Duodenal mucosa (tissue), 2 donors: Measurements from ENCODE around the gene ZNF205.
"Not testable (repeated sequence)": the region's sequence is repeated elsewhere in the genome, so short reads cannot be mapped to it uniquely, and the experiment has no call there.

Source experiments
- H3K27ac ChIP-seq: one replicate; pipeline ENCODE4 v1.7.0; 2013; ENCODE audit warnings: low read depth, low read length
- H3K27me3 ChIP-seq, 2 donors: one replicate each; pipeline ENCODE4 v1.7.0; 2013; ENCODE audit warnings: low read length in 2 of 2, control low read depth in 1 of 2; ENCODE audit not compliant: insufficient read depth in 2 of 2, control insufficient read depth in 1 of 2
- H3K36me3 ChIP-seq, 2 donors: one replicate each; pipeline ENCODE4 v1.7.0; 2013; ENCODE audit warnings: low read length in 2 of 2, control low read depth in 1 of 2; ENCODE audit not compliant: insufficient read depth in 2 of 2, control insufficient read depth in 1 of 2
- H3K4me1 ChIP-seq, 2 donors: one replicate each; pipeline ENCODE4 v1.7.0; 2013; ENCODE audit warnings: low read length in 2 of 2, control low read depth in 1 of 2; ENCODE audit not compliant: insufficient read depth in 2 of 2, control insufficient read depth in 1 of 2
- H3K4me3 ChIP-seq, 2 donors: one replicate each; pipeline ENCODE4 v1.7.0; 2013; ENCODE audit warnings: low read length in 2 of 2, low read depth in 1 of 2
- H3K9ac ChIP-seq, 2 donors: one replicate each; pipeline ENCODE4 v1.7.0; 2013; ENCODE audit warnings: low read length in 2 of 2, low read depth in 1 of 2
- H3K9me3 ChIP-seq, 2 donors: one replicate each; pipeline ENCODE4 v1.7.0; 2013; ENCODE audit warnings: low read length in 2 of 2, control low read depth in 1 of 2; ENCODE audit not compliant: control insufficient read depth in 1 of 2

Gene ZNF205

GRCh38 chr16:3131755-3132377 is 19.5 kb downstream of the ZNF205 start:
- peaks cover 5 to 6% of the 10 kb centered on the region in 2 donors for H3K36me3 ChIP-seq

GRCh38 chr16:3133844-3134243 is 21.5 kb downstream of the ZNF205 start:
- peaks cover 23 to 26% of the 10 kb centered on the region in 2 donors for H3K4me1 ChIP-seq
- H3K9ac ChIP-seq, result peak overlapping the region; percentile 97 to 99
- H3K9me3 ChIP-seq, result no peaks in the 10 kb centered on the region
- no peaks in the 10 kb centered on the region for H3K27me3 ChIP-seq
- H3K36me3 ChIP-seq, result peaks cover 8 to 21% of the 10 kb centered on the region in 2 donors
- peak overlapping the region; percentile 95 for H3K27ac ChIP-seq
- H3K4me3 ChIP-seq, result peak overlapping the region; percentile 98 to 99

More at GRCh38 chr16:3131755-3132377, 19.5 kb downstream of the ZNF205 start:
- Histone ChIP-seq H3K27me3 (no peaks in the 10 kb centered on the region), H3K4me1 (peaks cover 27 to 34% of the 10 kb centered on the region in 2 donors), H3K9me3 (no peaks in the 10 kb centered on the region), H3K4me3 (no peak overlapping the region), H3K27ac (no peak overlapping the region), H3K9ac (no peak overlapping the region)

GRCh38 chr16:3134338-3135125 is 22.1 kb downstream of the ZNF205 start, which contains the start of gene ZNF213:
ZNF213 (plus strand) TSS chr16:3135029; CDS start chr16:3137281, 2,252 bp downstream.
- Histone ChIP-seq H3K27ac (peak within 1 kb of the TSS; percentile 95), H3K27me3 (no peaks in the 10 kb centered on the region), H3K36me3 (peaks cover 13 to 28% of the 10 kb centered on the region in 2 donors), H3K4me3 (peak within 1 kb of the TSS; percentile 98 to 99), H3K4me1 (peaks cover 19 to 21% of the 10 kb centered on the region in 2 donors), H3K9ac (peak within 1 kb of the TSS; percentile 97 to 99), H3K9me3 (no peaks in the 10 kb centered on the region)

GRCh38 chr16:3135126-3135715 is 22.8 kb downstream of the ZNF205 start:
- H3K27ac ChIP-seq, result peak overlapping the region; percentile 77
- H3K4me1 ChIP-seq, result peaks cover 14 to 15% of the 10 kb centered on the region in 2 donors
- H3K27me3 ChIP-seq, result no peaks in the 10 kb centered on the region
- peak overlapping the region; percentile 81 to 96 for H3K4me3 ChIP-seq
- H3K9me3 ChIP-seq, result no peaks in the 10 kb centered on the region
- H3K9ac ChIP-seq, result peak overlapping the region; percentile 83 to 96
- H3K36me3 ChIP-seq, result peaks cover 13 to 29% of the 10 kb centered on the region in 2 donors

- Histone ChIP-seq H3K36me3 (peaks cover 17 to 44% of the 10 kb centered on the region in 2 donors), H3K4me1 (peaks cover 9 to 15% of the 10 kb centered on the region in 2 donors), H3K9me3 (no peaks in the 10 kb centered on the region), H3K4me3 (no peak overlapping the region), H3K27ac (no peak overlapping the region), H3K27me3 (no peaks in the 10 kb centered on the region), H3K9ac (no peak overlapping the region)
Measured at GRCh38 chr16:3137267-3137666, 24.9 kb downstream of the ZNF205 start.

GRCh38 chr16:3138342-3138741 is 26.0 kb downstream of the ZNF205 start:
- H3K27ac ChIP-seq, result no peak overlapping the region
- peaks cover 6 to 23% of the 10 kb centered on the region in 2 donors for H3K4me1 ChIP-seq
- peaks cover 21 to 51% of the 10 kb centered on the region in 2 donors for H3K36me3 ChIP-seq
- H3K9ac ChIP-seq, result no peak overlapping the region
- H3K27me3 ChIP-seq, result no peaks in the 10 kb centered on the region
- H3K4me3 ChIP-seq, result no peak overlapping the region
- no peaks in the 10 kb centered on the region for H3K9me3 ChIP-seq

- H3K9me3 ChIP-seq, result no peaks in the 10 kb centered on the region
- peaks cover 9 to 26% of the 10 kb centered on the region in 2 donors for H3K4me1 ChIP-seq
Measured at GRCh38 chr16:3138823-3139426, 26.5 kb downstream of the ZNF205 start.

GRCh38 chr16:3139561-3139960 is 27.2 kb downstream of the ZNF205 start:
- H3K36me3 ChIP-seq, result peaks cover 21 to 51% of the 10 kb centered on the region in 2 donors
- not testable (repeated sequence) for H3K9ac ChIP-seq, H3K9me3 ChIP-seq, H3K27ac ChIP-seq, H3K4me3 ChIP-seq, H3K27me3 ChIP-seq
- H3K4me1 ChIP-seq, result peaks cover 8 to 25% of the 10 kb centered on the region in 2 donors

More at GRCh38 chr16:3138823-3139426, 26.5 kb downstream of the ZNF205 start:
- no peak overlapping the region for H3K9ac ChIP-seq
- no peak overlapping the region for H3K27ac ChIP-seq
- peaks cover 21 to 51% of the 10 kb centered on the region in 2 donors for H3K36me3 ChIP-seq
- no peak overlapping the region for H3K4me3 ChIP-seq
- no peaks in the 10 kb centered on the region for H3K27me3 ChIP-seq

GRCh38 chr16:3140603-3141427 is 28.4 kb downstream of the ZNF205 start:
- no peak overlapping the region for H3K4me3 ChIP-seq
- no peak overlapping the region for H3K9ac ChIP-seq
- H3K4me1 ChIP-seq, result peaks cover 13 to 24% of the 10 kb centered on the region in 2 donors
- no peaks in the 10 kb centered on the region for H3K9me3 ChIP-seq
- peaks cover 21 to 51% of the 10 kb centered on the region in 2 donors for H3K36me3 ChIP-seq
- H3K27me3 ChIP-seq, result no peaks in the 10 kb centered on the region
- H3K27ac ChIP-seq, result no peak overlapping the region
